ENCODE data around the gene LYSMD3. TPM values are rescaled to one million over a fixed set of nuclear protein-coding genes. Genes with fewer than 3 reads are reported as not detected.
"Not testable (repeated sequence)": the region's sequence is repeated elsewhere in the genome, so short reads cannot be mapped to it uniquely, and the experiment has no call there.

Gene LYSMD3
- total RNA-seq (10 to 100 TPM; 19.5 to 34.0 (median 24.9) TPM), polyA plus RNA-seq (10.6 TPM)
- long read RNA-seq, donor 1, full-length matches to known transcripts = 42 of 45 reads
- long read RNA-seq, donor 1, partial matches to known transcripts = 0 of 45 reads
- long read RNA-seq, donor 1, other reads (novel, unspliced or antisense) = 3 of 45 reads
- long read RNA-seq, donor 2, full-length matches to known transcripts = 9 of 13 reads
- long read RNA-seq, donor 2, partial matches to known transcripts = 1 of 13 reads
- long read RNA-seq, donor 2, other reads (novel, unspliced or antisense) = 3 of 13 reads
- long read RNA-seq, donor 3, full-length matches to known transcripts = 100 of 124 reads
- long read RNA-seq, donor 3, partial matches to known transcripts = 4 of 124 reads
- long read RNA-seq, donor 3, other reads (novel, unspliced or antisense) = 20 of 124 reads
- long read RNA-seq, donor 4, full-length matches to known transcripts = 19 of 26 reads
- long read RNA-seq, donor 4, partial matches to known transcripts = 1 of 26 reads
- long read RNA-seq, donor 4, other reads (novel, unspliced or antisense) = 6 of 26 reads

GRCh38 chr5:90529194-90529938 lies at the start of gene LYSMD3:
Gene LYSMD3, minus strand, starts transcription at chr5:90529584. Its CDS starts 4,295 bp downstream, at chr5:90525289.
- Histone ChIP-seq H3K27me3 (ENCODE audit: control insufficient read depth, insufficient read depth) (peaks cover 2% of the 10 kb centered on the region), H3K4me1 (ENCODE audit: control insufficient read depth, insufficient read depth, low read length) (no peaks in the 10 kb centered on the region), H3K4me3 (ENCODE audit: low read length) (peak within 1 kb of the TSS; percentile 70), H3K9me3 (ENCODE audit: control insufficient read depth, low read length) (no peaks in the 10 kb centered on the region), H3K27ac (ENCODE audit: low read length) (peak within 1 kb of the TSS; percentile 92)
- intact Hi-C loops (cut with DNase I) = loop anchor here in 2 of 4 donors (5.0 to 10.0 kb wide), 2 partner anchors 55 to 57 kb away; partner anchors contain the start of genes MBLAC2 (in 2 of the 2) and POLR3G (in 2 of the 2)
- DNase-seq (peak; percentile 99 to 100 (median 99)), ATAC-seq (peak; percentile 100)
- WGBS = 1% methylated on average over 64 of the region's 64 CpGs

GRCh38 chr5:90576566-90576965 lies 47.2 kb upstream of the LYSMD3 start:
- H3K9me3 ChIP-seq (ENCODE audit: control insufficient read depth, low read length); H3K27ac ChIP-seq (ENCODE audit: low read length); H3K4me3 ChIP-seq (ENCODE audit: low read length); H3K27me3 ChIP-seq (ENCODE audit: control insufficient read depth, insufficient read depth); DNase-seq; H3K4me1 ChIP-seq (ENCODE audit: control insufficient read depth, insufficient read depth, low read length); intact Hi-C loops (cut with DNase I); ATAC-seq: not testable (repeated sequence)
- WGBS = 86% methylated on average over 3 of the region's 3 CpGs

GRCh38 chr5:90575712-90576111 lies 46.3 kb upstream of the LYSMD3 start:
- intact Hi-C loops (cut with DNase I) = no loop called here
- Histone ChIP-seq H3K4me1 (ENCODE audit: control insufficient read depth, insufficient read depth, low read length) (no peaks in the 10 kb centered on the region), H3K27ac (ENCODE audit: low read length) (no peak overlapping the region), H3K4me3 (ENCODE audit: low read length) (no peak overlapping the region), H3K9me3 (ENCODE audit: control insufficient read depth, low read length) (no peaks in the 10 kb centered on the region), H3K27me3 (ENCODE audit: control insufficient read depth, insufficient read depth) (no peaks in the 10 kb centered on the region)
- DNase-seq (no peak), ATAC-seq (no peak)
- 83% methylated on average over 5 of the region's 5 CpGs for WGBS

DNA sequence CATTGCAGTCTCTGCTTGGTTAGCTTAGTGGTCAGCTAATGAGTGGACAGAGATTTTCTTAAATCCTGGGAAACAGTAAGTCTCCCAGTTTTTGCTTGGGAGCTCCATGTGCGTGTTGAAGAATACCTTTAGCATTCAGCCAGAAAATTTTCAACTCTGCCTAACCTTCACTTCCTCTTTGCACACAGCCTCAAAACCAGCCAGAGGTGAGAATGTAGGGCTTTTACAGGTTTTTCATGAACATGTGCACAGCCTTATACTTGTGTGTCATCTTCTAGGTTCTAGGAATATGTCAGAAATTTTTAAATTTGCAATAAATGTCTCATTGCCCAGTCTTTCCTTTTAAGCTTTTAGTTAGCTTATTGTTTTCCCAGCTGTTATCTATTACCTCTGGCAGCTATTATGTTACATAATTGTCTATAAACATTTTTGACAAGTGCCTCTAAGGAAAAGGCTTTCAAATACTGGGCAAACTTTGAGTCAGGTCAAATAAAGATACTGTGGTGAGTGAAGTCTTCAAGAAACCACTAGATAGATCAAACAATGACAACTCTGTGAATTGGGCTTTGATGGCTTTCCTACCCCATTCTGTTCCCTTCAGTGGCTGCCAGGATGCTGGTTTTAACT lies 41.9 kb upstream of the LYSMD3 start:
- ATAC-seq = no peak
- Histone ChIP-seq H3K4me1 (ENCODE audit: control insufficient read depth, insufficient read depth, low read length) (no peaks in the 10 kb centered on the region), H3K27ac (ENCODE audit: low read length) (no peak overlapping the region), H3K27me3 (ENCODE audit: control insufficient read depth, insufficient read depth) (no peaks in the 10 kb centered on the region), H3K9me3 (ENCODE audit: control insufficient read depth, low read length) (no peaks in the 10 kb centered on the region), H3K4me3 (ENCODE audit: low read length) (no peak overlapping the region)
- no peak for DNase-seq
- intact Hi-C loops (cut with DNase I) = no loop called here
- 89% methylated on average over 1 of the region's 1 CpG for whole genome bisulfite sequencing

DNA sequence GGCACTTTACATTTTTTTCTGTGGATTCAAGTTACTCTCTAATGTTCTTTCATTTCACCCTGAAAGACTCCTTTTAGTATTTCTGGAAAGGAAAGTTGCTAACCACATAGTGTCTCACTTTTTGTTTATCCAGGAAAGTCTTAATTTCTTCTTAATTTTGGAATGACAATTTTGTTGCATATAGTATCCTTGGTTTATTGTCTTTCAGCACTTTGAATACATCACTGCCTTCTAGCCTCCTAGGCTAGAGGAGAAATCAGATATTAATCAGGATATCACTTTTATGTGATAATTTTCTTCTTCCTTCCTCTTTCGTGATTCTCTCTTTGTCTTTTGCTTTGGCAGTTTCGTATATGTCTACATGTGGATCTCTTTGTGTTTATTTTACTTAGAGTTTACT lies 40.6 kb upstream of the LYSMD3 start:
- Histone ChIP-seq H3K27me3 (ENCODE audit: control insufficient read depth, insufficient read depth) (no peaks in the 10 kb centered on the region), H3K4me1 (ENCODE audit: control insufficient read depth, insufficient read depth, low read length) (no peaks in the 10 kb centered on the region), H3K27ac (ENCODE audit: low read length) (no peak overlapping the region), H3K9me3 (ENCODE audit: control insufficient read depth, low read length) (no peaks in the 10 kb centered on the region), H3K4me3 (ENCODE audit: low read length) (no peak overlapping the region)
- no peak for ATAC-seq
- 68% methylated on average over 2 of the region's 2 CpGs for WGBS
- intact Hi-C loops (cut with DNase I) = no loop called here
- DNase-seq = no peak

GRCh38 chr5:90569084-90569483 lies 39.7 kb upstream of the LYSMD3 start:
- ATAC-seq = no peak
- Histone ChIP-seq H3K9me3 (ENCODE audit: control insufficient read depth, low read length) (no peaks in the 10 kb centered on the region), H3K27ac (ENCODE audit: low read length) (no peak overlapping the region), H3K27me3 (ENCODE audit: control insufficient read depth, insufficient read depth) (no peaks in the 10 kb centered on the region), H3K4me1 (ENCODE audit: control insufficient read depth, insufficient read depth, low read length) (no peaks in the 10 kb centered on the region), H3K4me3 (ENCODE audit: low read length) (no peak overlapping the region)
- intact Hi-C loops (cut with DNase I) = no loop called here
- 84% methylated on average over 1 of the region's 1 CpG for WGBS
- no peak for DNase-seq

GRCh38 chr5:90565491-90565890 lies 36.1 kb upstream of the LYSMD3 start:
- ATAC-seq (no peak), DNase-seq (no peak)
- intact Hi-C loops (cut with DNase I) = no loop called here
- Histone ChIP-seq H3K4me1 (ENCODE audit: control insufficient read depth, insufficient read depth, low read length) (no peaks in the 10 kb centered on the region), H3K27me3 (ENCODE audit: control insufficient read depth, insufficient read depth) (no peaks in the 10 kb centered on the region), H3K27ac (ENCODE audit: low read length) (no peak overlapping the region), H3K4me3 (ENCODE audit: low read length) (no peak overlapping the region), H3K9me3 (ENCODE audit: control insufficient read depth, low read length) (no peaks in the 10 kb centered on the region)
- WGBS = 89% methylated on average over 3 of the region's 3 CpGs

DNA sequence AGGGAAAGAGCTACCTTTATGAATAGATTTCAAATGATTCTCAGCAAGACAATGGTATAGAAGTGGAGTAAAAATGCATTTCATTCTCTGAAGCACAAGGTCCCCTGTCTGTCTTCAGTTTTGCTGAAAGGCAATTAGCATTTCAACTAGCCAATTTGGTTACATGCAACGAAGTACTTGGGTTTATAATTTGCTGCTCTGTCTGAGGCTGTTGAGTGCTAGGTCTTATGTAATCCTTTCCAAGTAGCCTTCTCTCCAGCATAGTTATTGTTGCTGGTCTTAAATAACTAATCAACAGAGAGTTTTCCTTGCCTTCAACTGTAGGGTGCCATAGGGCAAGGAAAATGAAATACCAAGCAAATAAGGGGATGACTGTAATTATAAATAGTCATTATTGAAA lies 33.7 kb upstream of the LYSMD3 start:
- H3K4me3 ChIP-seq (ENCODE audit: low read length) = no peak overlapping the region
- intact Hi-C loops (cut with DNase I) = no loop called here
- ATAC-seq = no peak
- no peaks in the 10 kb centered on the region for H3K9me3 ChIP-seq (ENCODE audit: control insufficient read depth, low read length)
- H3K27ac ChIP-seq (ENCODE audit: low read length) = no peak overlapping the region
- no peaks in the 10 kb centered on the region for H3K4me1 ChIP-seq (ENCODE audit: control insufficient read depth, insufficient read depth, low read length)
- no peaks in the 10 kb centered on the region for H3K27me3 ChIP-seq (ENCODE audit: control insufficient read depth, insufficient read depth)
- WGBS = 43% methylated on average over 1 of the region's 1 CpG
- DNase-seq = no peak

DNA sequence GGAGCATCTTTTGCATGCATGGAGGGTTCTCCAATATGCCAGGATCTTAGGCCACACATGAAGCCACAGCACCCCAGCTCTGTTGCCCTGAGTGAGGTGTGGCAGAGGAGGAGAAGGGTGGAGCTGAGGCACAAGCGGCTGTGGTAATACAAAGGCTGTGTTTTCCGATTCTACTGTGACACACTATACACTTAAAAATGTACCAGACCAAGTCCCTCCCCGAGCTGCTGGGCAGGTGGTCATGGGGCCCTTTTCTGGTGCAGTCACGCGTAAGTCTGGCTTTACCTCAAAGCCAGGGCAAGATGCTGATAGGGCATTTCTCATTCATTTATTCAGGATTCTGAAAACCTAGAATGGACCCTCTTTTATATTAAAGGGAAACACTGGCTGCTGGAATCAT lies 33.0 kb upstream of the LYSMD3 start:
- no peaks in the 10 kb centered on the region for H3K4me1 ChIP-seq (ENCODE audit: control insufficient read depth, insufficient read depth, low read length)
- DNase-seq (no peak), ATAC-seq (no peak)
- no peaks in the 10 kb centered on the region for H3K9me3 ChIP-seq (ENCODE audit: control insufficient read depth, low read length)
- intact Hi-C loops (cut with DNase I) = no loop called here
- H3K27ac ChIP-seq (ENCODE audit: low read length) = no peak overlapping the region
- H3K27me3 ChIP-seq (ENCODE audit: control insufficient read depth, insufficient read depth) = no peaks in the 10 kb centered on the region
- no peak overlapping the region for H3K4me3 ChIP-seq (ENCODE audit: low read length)
- 70% methylated on average over 5 of the region's 5 CpGs for WGBS

DNA sequence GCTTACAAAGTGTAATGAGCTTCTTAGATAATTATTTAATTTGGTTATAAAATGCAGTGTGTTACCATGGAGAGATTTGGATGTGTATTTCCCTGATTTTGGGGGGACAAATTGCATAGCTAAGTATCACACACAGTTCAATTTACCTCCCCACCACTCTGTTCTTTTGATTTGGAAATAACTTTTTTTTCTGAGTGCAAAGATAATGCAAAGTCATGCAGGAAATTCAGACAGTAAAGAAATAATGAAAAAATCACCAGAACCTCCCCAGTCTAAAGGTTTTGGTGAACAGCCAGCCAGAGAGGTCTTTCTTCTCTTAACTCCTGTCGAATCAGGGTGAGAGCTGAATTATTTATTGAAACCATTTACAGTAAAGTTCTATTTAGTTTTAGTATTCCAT lies 32.4 kb upstream of the LYSMD3 start:
- DNase-seq = no peak
- H3K27ac ChIP-seq (ENCODE audit: low read length) = no peak overlapping the region
- H3K27me3 ChIP-seq (ENCODE audit: control insufficient read depth, insufficient read depth) = no peaks in the 10 kb centered on the region
- no peak overlapping the region for H3K4me3 ChIP-seq (ENCODE audit: low read length)
- no peaks in the 10 kb centered on the region for H3K9me3 ChIP-seq (ENCODE audit: control insufficient read depth, low read length)
- intact Hi-C loops (cut with DNase I) = no loop called here
- ATAC-seq = no peak
- H3K4me1 ChIP-seq (ENCODE audit: control insufficient read depth, insufficient read depth, low read length) = no peaks in the 10 kb centered on the region
- 71% methylated on average over 1 of the region's 1 CpG for WGBS

DNA sequence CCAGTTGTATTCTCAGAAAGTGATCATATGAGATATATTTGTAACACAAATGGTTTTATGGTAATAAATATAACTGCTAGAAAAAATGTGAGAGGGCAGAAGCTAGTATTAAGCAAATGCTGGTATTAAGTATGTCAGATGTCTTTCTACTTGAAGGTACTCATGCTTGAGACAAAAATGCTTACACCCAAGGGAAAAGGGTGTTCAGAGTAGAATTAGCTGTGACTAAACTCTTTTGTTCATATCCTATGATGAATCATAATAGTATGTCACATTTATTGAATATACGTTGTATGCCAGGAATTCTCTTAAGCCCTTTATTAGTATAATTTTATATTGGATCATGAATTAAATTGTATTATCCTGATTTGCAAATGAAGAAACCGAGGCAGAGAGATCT lies 31.4 kb upstream of the LYSMD3 start:
- 65% methylated on average over 2 of the region's 2 CpGs for WGBS

More for the DNA sequence above, 31.4 kb upstream of the LYSMD3 start:
- ATAC-seq (no peak), DNase-seq (no peak)
- no peaks in the 10 kb centered on the region for H3K4me1 ChIP-seq (ENCODE audit: control insufficient read depth, insufficient read depth, low read length)
- H3K27me3 ChIP-seq (ENCODE audit: control insufficient read depth, insufficient read depth) = no peaks in the 10 kb centered on the region
- H3K9me3 ChIP-seq (ENCODE audit: control insufficient read depth, low read length) = no peaks in the 10 kb centered on the region
- no peak overlapping the region for H3K27ac ChIP-seq (ENCODE audit: low read length)
- H3K4me3 ChIP-seq (ENCODE audit: low read length) = no peak overlapping the region
- intact Hi-C loops (cut with DNase I) = no loop called here

All from right cardiac atrium (tissue), 5 donors.